HepG2 (cell line): Measurements from ENCODE around the gene CTNND2. TPM values are rescaled to one million over a fixed set of nuclear protein-coding genes. Genes with fewer than 3 reads are reported as not detected.

Source experiments
- ATAC-seq: fragments of 200-7000 bp; cut with Tn5 transposase; 3 replicates; pipeline ENCODE4 v1.9.1; 2020; ENCODE audit warnings: mild to moderate bottlenecking, moderate library complexity
- BruUV-seq: library from RNA; stranded (reverse); fragments of 400-500 nt; replicated peaks from 2 replicates; lab custom pipeline; 2021; lab: Mats Ljungman, UMichigan
- CTCF ChIA-PET: fragments of 300-600 bp; formaldehyde crosslinking; extraction: SDS; loops from one replicate; lab custom pipeline; 2021; ENCODE audit warnings: low total read pairs, inconsistent platforms, low intra/inter-chr PET ratio; lab: Yijun Ruan, JAX
- POLR2A ChIA-PET: fragments of 350-600 bp; sonication (Branson Sonifier 250); formaldehyde crosslinking; loops from one replicate; lab custom pipeline; 2020; ENCODE audit warnings: antibody characterized with exemption, inconsistent platforms; lab: Yijun Ruan, JAX
- DNase-seq: peaks from one replicate; pipeline ENCODE4 v3.0.0-alpha.2; 2015; ENCODE audit warnings: low spot score
- FAIRE-seq: peaks from 3 replicates; lab custom pipeline; 2011; peaks lifted over from hg19 to GRCh38; lab: Jason Lieb, UNC
- H2AFZ ChIP-seq: one replicate; pipeline ENCODE4 v1.6.1; 2011; ENCODE audit warnings: low read length, inconsistent platforms
- H3K27ac ChIP-seq: fragments of 300-600 bp; 3 replicates; pipeline ENCODE4 v1.8.0; 2011; ENCODE audit warnings: mixed run types, mild to moderate bottlenecking, mixed read lengths, low read length, inconsistent platforms; ENCODE audit not compliant: insufficient read depth; ENCODE audit errors: extremely low read length
- H3K27me3 ChIP-seq, 2 experiments: fragments of 200-600 bp in 1 of 2; 2 replicates in 1 of 2; 3 replicates in 1 of 2; pipeline versions ENCODE4 v1.6.0 to v1.8.0; 2011; ENCODE audit warnings: low read length in 2 of 2, mild to moderate bottlenecking in 2 of 2, moderate library complexity in 2 of 2, inconsistent platforms in 1 of 2; ENCODE audit not compliant: insufficient read depth in 2 of 2, control insufficient read depth in 1 of 2
- H3K36me3 ChIP-seq, 2 experiments: fragments of 200-600 bp in 1 of 2; replicated peaks in 1 of 2; 2 replicates in 1 of 2; 3 replicates in 1 of 2; pipeline versions ENCODE4 v1.5.1 to v1.8.0; 2011; ENCODE audit warnings: low read length in 2 of 2, inconsistent platforms in 1 of 2; ENCODE audit not compliant: insufficient read depth in 2 of 2, control insufficient read depth in 1 of 2
- H3K4me1 ChIP-seq: 2 replicates; pipeline ENCODE4 v1.5.1; 2012; ENCODE audit warnings: low read length, inconsistent platforms; ENCODE audit not compliant: insufficient read depth
- H3K4me2 ChIP-seq: 2 replicates; pipeline ENCODE4 v1.6.0; 2011; ENCODE audit warnings: low read depth, low read length, inconsistent platforms
- H3K4me3 ChIP-seq, 3 experiments: fragments of 200-600 bp in 1 of 3; sonication (generic), shearing (Covaris generic) in 1 of 3; replicated peaks in 1 of 3; 2 replicates each; pipeline ENCODE4 v1.5.1; 2011 to 2016; ENCODE audit warnings: low read length in 3 of 3, inconsistent platforms in 2 of 3, low read depth in 2 of 3, mild to moderate bottlenecking in 2 of 3, control low read depth in 1 of 3, mixed read lengths in 1 of 3; ENCODE audit not compliant: insufficient read depth in 1 of 3
- H3K79me2 ChIP-seq: one replicate; pipeline ENCODE4 v1.6.1; 2011; ENCODE audit warnings: low read length, inconsistent platforms; ENCODE audit not compliant: insufficient read depth
- H3K9ac ChIP-seq: 2 replicates; pipeline ENCODE4 v1.6.0; 2011; ENCODE audit warnings: mild to moderate bottlenecking, low read depth, low read length, inconsistent platforms; ENCODE audit not compliant: insufficient read depth
- H3K9me3 ChIP-seq: 2 replicates; pipeline ENCODE4 v1.5.1; 2012; ENCODE audit warnings: mild to moderate bottlenecking, low read length
- H4K20me1 ChIP-seq: 2 replicates; pipeline ENCODE4 v1.6.0; 2011; ENCODE audit warnings: inconsistent platforms, mild to moderate bottlenecking, low read length, moderate library complexity; ENCODE audit not compliant: insufficient read depth
- DDIT3 ChIP-seq: sonication (generic); formaldehyde crosslinking; IDR thresholded peaks from 2 replicates; pipeline ENCODE4 v1.4.0; 2020; ENCODE audit warnings: mild to moderate bottlenecking, missing genetic modification reagents
- EP300 ChIP-seq, 3 experiments: sonication (generic) in 1 of 3; formaldehyde crosslinking in 1 of 3; IDR thresholded peaks; 2 replicates each; pipeline versions ENCODE4 v1.5.1 to v1.6.1; 2011 to 2020; ENCODE audit warnings: low read depth in 2 of 3, low read length in 2 of 3, borderline replicate concordance in 1 of 3, improper control_type of control experiment in 1 of 3, mild to moderate bottlenecking in 1 of 3, missing genetic modification reagents in 1 of 3, moderate library complexity in 1 of 3
- ETS1 ChIP-seq: sonication (generic); formaldehyde crosslinking; IDR thresholded peaks from 2 replicates; pipeline ENCODE4 v1.4.0; 2020; ENCODE audit warnings: missing genetic modification reagents
- FIP1L1 ChIP-seq: fragments of 200-400 bp; formaldehyde crosslinking; IDR thresholded peaks from 2 replicates; pipeline ENCODE4 v1.6.1; 2018; ENCODE audit warnings: low read depth, mild to moderate bottlenecking, low read length, moderate library complexity, borderline replicate concordance; ENCODE audit not compliant: insufficient read depth
- FOXM1 ChIP-seq: sonication (generic); formaldehyde crosslinking; IDR thresholded peaks from 2 replicates; pipeline ENCODE4 v1.5.0; 2020; ENCODE audit warnings: missing genetic modification reagents
- MAFG ChIP-seq: sonication (generic); formaldehyde crosslinking; IDR thresholded peaks from 2 replicates; pipeline ENCODE4 v1.5.1; 2020; ENCODE audit warnings: mild to moderate bottlenecking, missing genetic modification reagents
- MIXL1 ChIP-seq: IDR thresholded peaks from 2 replicates; pipeline ENCODE4 v1.6.1; 2016
- PPARG ChIP-seq: conservative IDR thresholded peaks from 2 replicates; pipeline ENCODE4 v1.6.1; 2016; ENCODE audit warnings: missing biosample characterization, missing genetic modification reagents
- TRIM24 ChIP-seq: sonication (generic); formaldehyde crosslinking; IDR thresholded peaks from 2 replicates; pipeline ENCODE4 v1.8.0; 2022; ENCODE audit warnings: mild to moderate bottlenecking, missing genetic modification reagents
- XRCC5 ChIP-seq: fragments of 200-400 bp; formaldehyde crosslinking; optimal IDR thresholded peaks from 2 replicates; pipeline ENCODE3; 2017; ENCODE audit warnings: mild to moderate bottlenecking, low read length
- ZBTB7A ChIP-seq: sonication (generic); formaldehyde crosslinking; IDR thresholded peaks from 2 replicates; pipeline ENCODE4 v1.8.0; 2022; ENCODE audit warnings: mild to moderate bottlenecking, missing genetic modification reagents
- ZFP36L1 ChIP-seq: sonication (generic); formaldehyde crosslinking; IDR thresholded peaks from 2 replicates; pipeline ENCODE4 v1.8.0; 2022; ENCODE audit warnings: mild to moderate bottlenecking, missing genetic modification reagents, moderate library complexity
- ZMYM2 ChIP-seq: sonication (generic); formaldehyde crosslinking; IDR thresholded peaks from 2 replicates; pipeline ENCODE4 v1.8.0; 2022; ENCODE audit warnings: mild to moderate bottlenecking, missing genetic modification reagents
- ZNF274 ChIP-seq: sonication (generic); formaldehyde crosslinking; IDR thresholded peaks from 2 replicates; pipeline ENCODE4 v1.5.1; 2020; ENCODE audit warnings: mild to moderate bottlenecking, missing genetic modification reagents
- ZNF563 ChIP-seq: sonication (generic); formaldehyde crosslinking; IDR thresholded peaks from 2 replicates; pipeline ENCODE4 v1.8.0; 2022; ENCODE audit warnings: mild to moderate bottlenecking, moderate library complexity, missing genetic modification reagents
- ZNF720 ChIP-seq: sonication (generic); formaldehyde crosslinking; IDR thresholded peaks from 2 replicates; pipeline ENCODE4 v1.4.0; 2020; ENCODE audit warnings: missing genetic modification reagents
- ZNF775 ChIP-seq: sonication (generic); formaldehyde crosslinking; IDR thresholded peaks from 2 replicates; pipeline ENCODE4 v1.4.0; 2020; ENCODE audit warnings: missing genetic modification reagents, mild to moderate bottlenecking, moderate library complexity, borderline replicate concordance
- WGBS: methylation state at CpG from one replicate; pipeline ENCODE4 v1.1.6; 2017; ENCODE audit warnings: low lambda C conversion rate; 5-methylcytosine and 5-hydroxymethylcytosine counted together
- in situ Hi-C: cut with HindIII; loops from 2 replicates; pipeline ENCODE4 v1.10.0; 2017; ENCODE audit warnings: low pct_unique_long_range_greater_than_20kb; ENCODE audit not compliant: extremely low pct_ligation_motif_present
- intact Hi-C: fragments of 100-400 bp; cut with micrococcal nuclease; formaldehyde crosslinking; loops from one replicate; pipeline ENCODE4 v1.10.0; 2022; ENCODE audit not compliant: unreplicated experiment
- polyA plus RNA-seq, 8 experiments: library from polyadenylated mRNA; depleted of rRNA in 3 of 8; stranded (reverse) in 7 of 8; unstranded in 1 of 8; fragments of >200 nt; fragmentation: Illumina TruSeq in 4 of 8; extraction: Trizol in 4 of 8; gene quantifications; 2 replicates each; pipeline versions ENCODE4 v1.2.1 to v1.2.3, GENCODE V29; 2011 to 2016; ENCODE audit warnings: low read depth in 4 of 8, missing spikeins in 1 of 8, mixed read lengths in 1 of 8; ENCODE audit not compliant: insufficient read depth in 1 of 8
- total RNA-seq, 5 experiments: library from RNA; depleted of rRNA; stranded (reverse); fragments of >200 nt; fragmentation: Illumina TruSeq; extraction: Trizol; gene quantifications; 2 replicates each; pipeline ENCODE4 v1.2.3, GENCODE V29; 2016; ENCODE audit warnings: low read depth in 1 of 5

Gene CTNND2
- total and polyA plus RNA-seq, 2 of the 13 experiments (the other 11 are each of a cell fraction or from before 2014, with no cell fraction given): not detected

GRCh38 chr5:11679676-11680075 is 224.6 kb downstream of the CTNND2 start:
- H3K36me3 ChIP-seq: no peaks in the 10 kb centered on the region
- H3K27me3 ChIP-seq: no peaks in the 10 kb centered on the region
- POLR2A ChIA-PET: no interaction called here
- no peaks in the 10 kb centered on the region for H3K79me2 ChIP-seq
- ATAC-seq: no peak
- H3K27ac ChIP-seq: no peak overlapping the region
- no peak overlapping the region for H2AFZ ChIP-seq
- WGBS: 2% methylated on average over 5 of the region's 5 CpGs
- H3K4me1 ChIP-seq: no peaks in the 10 kb centered on the region
- H4K20me1 ChIP-seq: no peaks in the 10 kb centered on the region
- H3K4me3 ChIP-seq: no peak overlapping the region
- BruUV-seq: no TSS peak
- TF ChIP-seq ZFP36L1 (CRISPR knock-in tag) (no peak), XRCC5 (no peak)
- TF ChIP-seq, all 625 proteins: peak for 0
- DNase-seq (no peak), FAIRE-seq (no peak)
- CTCF ChIA-PET: no interaction called here
- no peaks in the 10 kb centered on the region for H3K9me3 ChIP-seq
- intact Hi-C loops (no loop called here), in situ Hi-C loops (no loop called here)
- no peak overlapping the region for H3K9ac ChIP-seq
- H3K4me2 ChIP-seq: no peak overlapping the region

- H3K4me1 ChIP-seq: no peaks in the 10 kb centered on the region
- WGBS: 0% methylated on average over 2 of the region's 2 CpGs
- H3K79me2 ChIP-seq: no peaks in the 10 kb centered on the region
- BruUV-seq: no TSS peak
- FAIRE-seq: no peak
- CTCF ChIA-PET: no interaction called here
- no peak for ATAC-seq
- H4K20me1 ChIP-seq: no peaks in the 10 kb centered on the region
- no peaks in the 10 kb centered on the region for H3K27me3 ChIP-seq
- H2AFZ ChIP-seq: no peak overlapping the region
- H3K4me2 ChIP-seq: no peak overlapping the region
- no peak for TF ChIP-seq ZNF274 (CRISPR knock-in tag)
- no peak for TF ChIP-seq ZNF563
- TF ChIP-seq TRIM24 (CRISPR knock-in tag): no peak
- TF ChIP-seq EP300 (IDR thresholded peaks at IDR 0.05; ENCODE audit: low read depth in 2 of 2, low read length in 2 of 2): no peak
- no peak for TF ChIP-seq EP300 (CRISPR knock-in tag; IDR thresholded peaks at IDR 0.05; ENCODE audit: borderline replicate concordance)
- TF ChIP-seq MIXL1 (CRISPR knock-in tag): no peak
- no peak for TF ChIP-seq ZNF720
- no peak for TF ChIP-seq ZNF775 (CRISPR knock-in tag)
- no peak for TF ChIP-seq DDIT3 (CRISPR knock-in tag)
- TF ChIP-seq MAFG (CRISPR knock-in tag): no peak
- TF ChIP-seq ZBTB7A (CRISPR knock-in tag): no peak
- no peak for TF ChIP-seq ZMYM2 (CRISPR knock-in tag)
- TF ChIP-seq PPARG (CRISPR knock-in tag): no peak
- TF ChIP-seq FIP1L1: no peak
- TF ChIP-seq FOXM1 (CRISPR knock-in tag): no peak
- no peak for TF ChIP-seq ETS1 (CRISPR knock-in tag)
- TF ChIP-seq, all 625 proteins: peak for 0
- no peak for DNase-seq
- Histone ChIP-seq H3K4me3 (no peak overlapping the region), H3K36me3 (no peaks in the 10 kb centered on the region), H3K9ac (no peak overlapping the region), H3K27ac (no peak overlapping the region), H3K9me3 (no peaks in the 10 kb centered on the region)
- in situ Hi-C loops: no loop called here
- POLR2A ChIA-PET: no interaction called here
- intact Hi-C loops: no loop called here
These were observed 229.1 kb downstream of the CTNND2 start for GRCh38 chr5:11675184-11675583.
